Measurements from ENCODE around the gene COL23A1. TPM values are rescaled to one million over a fixed set of nuclear protein-coding genes. Genes with fewer than 3 reads are reported as not detected.
A peak's percentile ranks its signal among the peaks of the same experiment; 100 is the strongest.

The COL23A1 gene
- polyA plus RNA-seq, 2 donors = 0.59 to 0.75 TPM

GRCh38 chr5:178249191-178249989 lies 340.8 kb downstream of the COL23A1 start:
- Histone ChIP-seq H3K4me3 (ENCODE audit: low read depth in 1 of 2, low read length in 2 of 2) (no peak overlapping the region), H3K36me3 (ENCODE audit: control insufficient read depth in 2 of 2, insufficient read depth in 2 of 2, low read length in 1 of 2) (no peaks in the 10 kb centered on the region), H3K27me3 (ENCODE audit: control insufficient read depth in 1 of 2, insufficient read depth in 2 of 2, low read length in 2 of 2) (no peaks in the 10 kb centered on the region), H3K27ac (ENCODE audit: low read depth in 2 of 2, low read length in 1 of 2) (no peak overlapping the region), H3K4me1 (ENCODE audit: control insufficient read depth in 2 of 2, insufficient read depth in 2 of 2, low read length in 1 of 2) (peaks cover 0 to 3% of the 10 kb centered on the region in 2 donors), H3K9me3 (ENCODE audit: control insufficient read depth in 2 of 2, insufficient read depth in 1 of 2, low read depth in 1 of 2, low read length in 1 of 2) (no peaks in the 10 kb centered on the region)
- 53 to 64% methylated on average over 12 to 13 of the region's 13 CpGs for WGBS, 2 donors

DNA sequence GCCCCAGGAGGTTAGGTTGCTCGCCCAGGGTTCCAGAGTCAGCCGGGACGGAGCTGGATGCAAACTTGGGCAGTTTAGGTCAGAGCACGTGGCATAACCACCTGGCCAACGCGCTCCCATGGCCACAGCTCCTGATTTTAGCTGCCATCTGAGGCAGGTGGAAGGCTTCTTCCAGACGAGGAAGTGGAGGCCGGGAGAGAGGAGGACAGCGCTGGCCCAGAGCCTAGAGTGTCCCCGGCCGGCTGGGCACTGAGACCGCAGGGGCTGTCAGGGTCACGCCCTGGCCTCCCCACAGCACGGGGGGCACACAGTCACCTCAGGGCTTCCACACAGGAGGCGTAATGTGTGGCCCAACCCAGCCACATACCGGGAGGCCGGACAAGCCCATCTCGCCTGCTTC lies 341.4 kb downstream of the COL23A1 start:
- Histone ChIP-seq H3K27ac (ENCODE audit: low read depth in 2 of 2, low read length in 1 of 2) (no peak overlapping the region), H3K27me3 (ENCODE audit: control insufficient read depth in 1 of 2, insufficient read depth in 2 of 2, low read length in 2 of 2) (no peaks in the 10 kb centered on the region), H3K36me3 (ENCODE audit: control insufficient read depth in 2 of 2, insufficient read depth in 2 of 2, low read length in 1 of 2) (no peaks in the 10 kb centered on the region), H3K9me3 (ENCODE audit: control insufficient read depth in 2 of 2, insufficient read depth in 1 of 2, low read depth in 1 of 2, low read length in 1 of 2) (no peaks in the 10 kb centered on the region), H3K4me3 (ENCODE audit: low read depth in 1 of 2, low read length in 2 of 2) (no peak overlapping the region), H3K4me1 (ENCODE audit: control insufficient read depth in 2 of 2, insufficient read depth in 2 of 2, low read length in 1 of 2) (peaks cover 0 to 3% of the 10 kb centered on the region in 2 donors)
- 81 to 87% methylated on average over 18 of the region's 18 CpGs for WGBS, 2 donors

GRCh38 chr5:178247481-178248456 lies 342.4 kb downstream of the COL23A1 start:
- no peak overlapping the region for H3K4me3 ChIP-seq (ENCODE audit: low read depth in 1 of 2, low read length in 2 of 2)
- WGBS, 2 donors = 65 to 76% methylated on average over 24 of the region's 24 CpGs
- H3K27me3 ChIP-seq (ENCODE audit: control insufficient read depth in 1 of 2, insufficient read depth in 2 of 2, low read length in 2 of 2) = no peaks in the 10 kb centered on the region

GRCh38 chr5:178246624-178247279 lies 343.4 kb downstream of the COL23A1 start:
- Histone ChIP-seq H3K4me1 (ENCODE audit: control insufficient read depth in 2 of 2, insufficient read depth in 2 of 2, low read length in 1 of 2) (peaks cover 0 to 5% of the 10 kb centered on the region in 2 donors), H3K9me3 (ENCODE audit: control insufficient read depth in 2 of 2, insufficient read depth in 1 of 2, low read depth in 1 of 2, low read length in 1 of 2) (no peaks in the 10 kb centered on the region), H3K36me3 (ENCODE audit: control insufficient read depth in 2 of 2, insufficient read depth in 2 of 2, low read length in 1 of 2) (no peaks in the 10 kb centered on the region), H3K4me3 (ENCODE audit: low read depth in 1 of 2, low read length in 2 of 2) (no peak overlapping the region), H3K27ac (ENCODE audit: low read depth in 2 of 2, low read length in 1 of 2) (no peak overlapping the region), H3K27me3 (ENCODE audit: control insufficient read depth in 1 of 2, insufficient read depth in 2 of 2, low read length in 2 of 2) (no peaks in the 10 kb centered on the region)
- WGBS, 2 donors = 72 to 86% methylated on average over 15 of the region's 15 CpGs

More at GRCh38 chr5:178247481-178248456, 342.4 kb downstream of the COL23A1 start:
- Histone ChIP-seq H3K27ac (ENCODE audit: low read depth in 2 of 2, low read length in 1 of 2) (no peak overlapping the region), H3K4me1 (ENCODE audit: control insufficient read depth in 2 of 2, insufficient read depth in 2 of 2, low read length in 1 of 2) (peaks cover 0 to 5% of the 10 kb centered on the region in 2 donors), H3K9me3 (ENCODE audit: control insufficient read depth in 2 of 2, insufficient read depth in 1 of 2, low read depth in 1 of 2, low read length in 1 of 2) (no peaks in the 10 kb centered on the region), H3K36me3 (ENCODE audit: control insufficient read depth in 2 of 2, insufficient read depth in 2 of 2, low read length in 1 of 2) (no peaks in the 10 kb centered on the region)

DNA sequence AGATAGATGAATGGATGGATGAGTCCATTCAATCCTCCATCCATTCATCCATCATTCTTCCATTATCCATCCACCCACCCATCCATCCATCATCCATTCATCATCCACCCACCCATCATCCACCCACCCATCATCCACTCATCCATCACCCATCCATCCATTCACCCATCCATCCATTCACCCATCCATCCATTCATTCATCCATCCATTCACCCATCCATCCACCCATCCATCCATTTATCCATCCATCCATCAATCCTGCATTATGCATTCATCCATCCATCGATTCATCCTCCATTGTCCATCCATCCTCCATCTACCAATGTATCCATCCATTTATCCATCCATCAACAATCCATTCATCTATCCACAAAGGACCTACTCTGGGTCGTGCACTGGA lies 344.8 kb downstream of the COL23A1 start:
- Histone ChIP-seq H3K4me3 (ENCODE audit: low read depth in 1 of 2, low read length in 2 of 2) (no peak overlapping the region), H3K36me3 (ENCODE audit: control insufficient read depth in 2 of 2, insufficient read depth in 2 of 2, low read length in 1 of 2) (no peaks in the 10 kb centered on the region), H3K27me3 (ENCODE audit: control insufficient read depth in 1 of 2, insufficient read depth in 2 of 2, low read length in 2 of 2) (no peaks in the 10 kb centered on the region), H3K9me3 (ENCODE audit: control insufficient read depth in 2 of 2, insufficient read depth in 1 of 2, low read depth in 1 of 2, low read length in 1 of 2) (no peaks in the 10 kb centered on the region), H3K4me1 (ENCODE audit: control insufficient read depth in 2 of 2, insufficient read depth in 2 of 2, low read length in 1 of 2) (peaks cover 0 to 5% of the 10 kb centered on the region in 2 donors), H3K27ac (ENCODE audit: low read depth in 2 of 2, low read length in 1 of 2) (no peak overlapping the region)
- WGBS, 2 donors = 84 to 86% methylated on average over 2 of the region's 2 CpGs

DNA sequence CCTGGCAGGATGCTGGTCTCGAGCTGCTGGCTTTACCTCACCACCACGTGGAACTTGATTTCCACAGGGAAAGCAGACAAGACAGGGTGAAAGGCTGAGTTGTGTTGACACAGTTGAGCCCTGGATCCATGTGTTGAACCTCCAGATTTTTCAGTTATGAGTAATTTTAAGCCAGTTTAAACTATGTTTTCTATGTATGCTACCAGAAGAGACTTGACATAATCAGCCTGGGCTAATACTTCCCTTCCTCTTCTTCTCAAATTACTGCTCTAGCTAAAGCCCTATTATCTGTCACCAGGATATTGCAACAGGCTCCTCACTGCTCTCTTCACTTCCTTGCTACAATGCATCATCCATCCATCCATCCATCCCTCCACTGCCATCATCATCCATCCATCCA lies 345.6 kb downstream of the COL23A1 start:
- no peaks in the 10 kb centered on the region for H3K36me3 ChIP-seq (ENCODE audit: control insufficient read depth in 2 of 2, insufficient read depth in 2 of 2, low read length in 1 of 2)
- peaks cover 0 to 5% of the 10 kb centered on the region in 2 donors for H3K4me1 ChIP-seq (ENCODE audit: control insufficient read depth in 2 of 2, insufficient read depth in 2 of 2, low read length in 1 of 2)
- 69 to 71% methylated on average over 2 of the region's 2 CpGs for WGBS, 2 donors
- H3K27me3 ChIP-seq (ENCODE audit: control insufficient read depth in 1 of 2, insufficient read depth in 2 of 2, low read length in 2 of 2) = no peaks in the 10 kb centered on the region
- H3K27ac ChIP-seq (ENCODE audit: low read depth in 2 of 2, low read length in 1 of 2) = no peak overlapping the region
- no peaks in the 10 kb centered on the region for H3K9me3 ChIP-seq (ENCODE audit: control insufficient read depth in 2 of 2, insufficient read depth in 1 of 2, low read depth in 1 of 2, low read length in 1 of 2)
- no peak overlapping the region for H3K4me3 ChIP-seq (ENCODE audit: low read depth in 1 of 2, low read length in 2 of 2)

GRCh38 chr5:178242416-178242815 lies 347.8 kb downstream of the COL23A1 start:
- Histone ChIP-seq H3K4me1 (ENCODE audit: control insufficient read depth in 2 of 2, insufficient read depth in 2 of 2, low read length in 1 of 2) (peaks cover 0 to 5% of the 10 kb centered on the region in 2 donors), H3K9me3 (ENCODE audit: control insufficient read depth in 2 of 2, insufficient read depth in 1 of 2, low read depth in 1 of 2, low read length in 1 of 2) (no peaks in the 10 kb centered on the region), H3K36me3 (ENCODE audit: control insufficient read depth in 2 of 2, insufficient read depth in 2 of 2, low read length in 1 of 2) (no peaks in the 10 kb centered on the region), H3K4me3 (ENCODE audit: low read depth in 1 of 2, low read length in 2 of 2) (no peak overlapping the region), H3K27me3 (ENCODE audit: control insufficient read depth in 1 of 2, insufficient read depth in 2 of 2, low read length in 2 of 2) (no peaks in the 10 kb centered on the region), H3K27ac (ENCODE audit: low read depth in 2 of 2, low read length in 1 of 2) (no peak overlapping the region)
- 78 to 79% methylated on average over 10 of the region's 10 CpGs for WGBS, 2 donors

- H3K9me3 ChIP-seq (ENCODE audit: control insufficient read depth in 2 of 2, insufficient read depth in 1 of 2, low read depth in 1 of 2, low read length in 1 of 2) = no peaks in the 10 kb centered on the region
- no peak overlapping the region for H3K4me3 ChIP-seq (ENCODE audit: low read depth in 1 of 2, low read length in 2 of 2)
- no peaks in the 10 kb centered on the region for H3K36me3 ChIP-seq (ENCODE audit: control insufficient read depth in 2 of 2, insufficient read depth in 2 of 2, low read length in 1 of 2)
- H3K4me1 ChIP-seq (ENCODE audit: control insufficient read depth in 2 of 2, insufficient read depth in 2 of 2, low read length in 1 of 2) = peaks cover 0 to 5% of the 10 kb centered on the region in 2 donors
- 74 to 82% methylated on average over 15 of the region's 15 CpGs for WGBS, 2 donors
- peak overlapping the region in 1 of 2 donors; percentile 25 for H3K27ac ChIP-seq (ENCODE audit: low read depth in 2 of 2, low read length in 1 of 2)
- H3K27me3 ChIP-seq (ENCODE audit: control insufficient read depth in 1 of 2, insufficient read depth in 2 of 2, low read length in 2 of 2) = no peaks in the 10 kb centered on the region
Observed at GRCh38 chr5:178241688-178242231, 348.4 kb downstream of the COL23A1 start.

- Histone ChIP-seq H3K9me3 (ENCODE audit: control insufficient read depth in 2 of 2, insufficient read depth in 1 of 2, low read depth in 1 of 2, low read length in 1 of 2) (no peaks in the 10 kb centered on the region), H3K4me3 (ENCODE audit: low read depth in 1 of 2, low read length in 2 of 2) (no peak overlapping the region), H3K36me3 (ENCODE audit: control insufficient read depth in 2 of 2, insufficient read depth in 2 of 2, low read length in 1 of 2) (no peaks in the 10 kb centered on the region), H3K4me1 (ENCODE audit: control insufficient read depth in 2 of 2, insufficient read depth in 2 of 2, low read length in 1 of 2) (peaks cover 0 to 5% of the 10 kb centered on the region in 2 donors), H3K27me3 (ENCODE audit: control insufficient read depth in 1 of 2, insufficient read depth in 2 of 2, low read length in 2 of 2) (no peaks in the 10 kb centered on the region), H3K27ac (ENCODE audit: low read depth in 2 of 2, low read length in 1 of 2) (peak overlapping the region in 1 of 2 donors; percentile 25)
- 59 to 74% methylated on average over 8 of the region's 8 CpGs for WGBS, 2 donors
Observed at GRCh38 chr5:178241231-178241663, 348.9 kb downstream of the COL23A1 start.
